Nucleus accumbens (tissue), 56 donors: Measurements from ENCODE around the gene TGM4.
"Not testable (repeated sequence)": the region's sequence is repeated elsewhere in the genome, so short reads cannot be mapped to it uniquely, and the experiment has no call there.

Experiments
- DNase-seq, 56 donors: peaks; one replicate each; lab custom pipeline; 2025; lab: John Stamatoyannopoulos, UW

TGM4 gene

GRCh38 chr3:44874308-44874707, at the start of gene TGM4:
TSS of gene TGM4 (plus strand) at chr3:44874608. CDS start at chr3:44874679, 71 bp downstream.
- no peak for DNase-seq

- no peak for DNase-seq
Observed at GRCh38 chr3:44825264-44825925, 49.0 kb upstream of the TGM4 start.

DNA sequence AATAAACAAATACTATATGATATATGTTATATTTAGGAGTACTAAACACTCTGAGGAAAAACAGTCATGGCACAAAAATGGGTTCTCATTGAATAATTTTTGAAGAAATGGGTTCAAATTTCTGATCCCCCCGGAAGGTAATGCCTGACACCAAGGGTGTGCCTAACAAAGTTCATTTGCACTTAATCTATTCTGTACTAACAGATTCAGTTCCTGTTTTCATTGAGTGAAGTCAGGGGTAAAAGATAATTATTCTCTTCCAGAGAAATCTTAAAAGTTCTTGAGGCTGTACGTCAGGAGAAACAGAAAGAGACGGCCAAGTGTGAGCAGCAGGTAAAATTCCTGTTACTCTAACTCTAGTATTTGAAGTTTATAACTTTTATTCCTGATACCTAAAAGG, 47.2 kb upstream of the TGM4 start:
- no peak for DNase-seq

GRCh38 chr3:44831232-44831631, 43.2 kb upstream of the TGM4 start:
- no peak for DNase-seq

DNA sequence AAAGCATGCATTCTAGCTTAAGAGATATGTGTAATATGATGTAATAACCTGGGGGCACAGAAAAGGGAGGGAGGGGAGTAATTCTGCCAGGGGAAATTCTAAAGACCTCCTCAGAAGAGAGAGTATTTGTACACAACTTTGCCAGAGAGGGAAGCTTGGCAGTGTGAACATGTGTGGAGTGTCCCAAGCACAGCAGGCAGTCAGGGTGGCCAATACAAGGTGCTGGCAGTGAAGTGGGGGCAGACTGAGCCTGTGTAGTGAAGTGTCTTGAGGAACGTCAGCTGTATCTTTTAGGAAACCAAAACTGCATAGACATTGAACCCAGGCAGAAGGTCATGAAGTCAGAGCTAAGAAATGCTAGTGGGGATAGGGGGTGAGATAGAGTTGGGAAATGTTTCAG, 42.4 kb upstream of the TGM4 start:
- DNase-seq: no peak

DNA sequence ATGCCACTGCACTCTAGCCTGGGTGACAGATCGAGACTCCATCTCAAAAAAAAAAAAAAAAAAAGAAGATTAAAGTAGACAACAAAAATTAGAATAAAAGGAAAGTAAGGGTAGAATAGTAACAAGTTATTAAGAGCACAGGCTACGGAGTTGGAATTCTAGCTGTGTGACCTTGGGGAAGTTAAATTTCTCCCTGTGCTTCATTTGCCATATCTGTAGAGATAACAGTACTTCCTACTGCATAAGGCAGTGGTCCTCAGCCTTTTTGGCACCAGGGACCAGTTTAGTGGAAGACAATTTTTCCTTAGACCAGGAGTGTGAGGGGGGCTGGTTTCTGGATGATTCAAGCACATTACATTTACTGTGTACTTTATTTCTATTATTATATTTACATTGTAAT, 41.4 kb upstream of the TGM4 start:
- no peak for DNase-seq

- DNase-seq: no peak
Observed at GRCh38 chr3:44833394-44833793, 41.0 kb upstream of the TGM4 start.

DNA sequence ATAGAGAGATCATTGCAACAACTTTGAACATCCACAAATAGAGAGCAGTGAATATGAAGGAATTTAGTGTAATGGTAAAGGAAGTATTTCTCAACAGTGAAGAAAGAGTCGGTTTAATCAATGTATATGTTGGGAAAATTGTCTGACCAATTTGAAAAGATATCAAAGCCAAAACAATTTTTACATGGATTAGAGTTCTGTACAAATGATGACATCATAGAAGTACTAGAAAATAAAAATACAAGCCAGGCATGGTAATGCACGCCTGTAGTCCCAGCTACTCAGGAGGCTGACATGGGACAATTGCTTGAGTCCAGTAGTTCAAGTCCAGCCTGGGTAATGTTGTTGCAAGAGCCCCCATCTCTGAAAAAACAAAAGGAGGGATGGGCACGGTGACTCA, 38.7 kb upstream of the TGM4 start:
- no peak for DNase-seq

DNA sequence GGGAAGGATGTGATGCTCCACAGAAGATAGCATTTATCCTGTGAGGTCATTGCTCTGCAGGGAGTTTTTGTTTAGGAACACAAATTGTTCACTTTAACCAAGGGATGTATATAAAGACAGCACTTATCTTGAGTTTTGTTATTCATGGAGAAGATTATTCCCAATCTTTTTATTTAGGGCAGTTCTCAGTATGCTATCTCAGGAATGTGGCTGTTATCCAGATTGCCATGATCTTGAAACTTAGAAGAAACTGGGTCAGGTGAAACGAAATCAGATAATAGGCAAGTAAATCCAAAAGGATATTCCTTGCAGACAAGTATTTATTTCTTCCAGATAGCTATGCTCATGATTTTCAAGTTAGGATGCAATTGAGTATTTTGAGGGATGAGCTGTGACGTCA, 32.0 kb upstream of the TGM4 start:
- DNase-seq: no peak

- DNase-seq: peak in 7 of 56 donors; percentile 3 to 25 (median 6)
Observed at GRCh38 chr3:44845528-44846520, 28.6 kb upstream of the TGM4 start.

DNA sequence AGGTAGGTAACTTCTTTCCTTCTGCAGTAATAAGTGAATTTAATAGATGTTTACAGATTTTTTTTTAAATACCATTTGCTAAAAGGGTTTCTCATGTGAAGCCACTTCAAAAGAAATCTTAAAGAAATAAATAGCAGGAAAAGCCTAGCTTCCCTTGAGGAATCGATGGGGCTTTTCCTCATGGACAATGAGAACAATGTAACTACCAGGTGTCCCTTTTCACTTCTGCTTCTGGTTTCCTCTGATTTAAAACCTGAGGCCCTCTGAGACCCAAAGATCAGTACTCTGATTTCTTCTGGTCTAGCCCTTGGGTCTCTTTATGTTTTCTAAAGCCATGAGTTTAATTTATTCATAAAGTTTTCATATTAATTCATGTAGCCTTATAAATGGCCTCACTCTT, 25.8 kb upstream of the TGM4 start:
- no peak for DNase-seq

GRCh38 chr3:44856663-44857062, 17.7 kb upstream of the TGM4 start:
- not testable (repeated sequence) for DNase-seq

DNA sequence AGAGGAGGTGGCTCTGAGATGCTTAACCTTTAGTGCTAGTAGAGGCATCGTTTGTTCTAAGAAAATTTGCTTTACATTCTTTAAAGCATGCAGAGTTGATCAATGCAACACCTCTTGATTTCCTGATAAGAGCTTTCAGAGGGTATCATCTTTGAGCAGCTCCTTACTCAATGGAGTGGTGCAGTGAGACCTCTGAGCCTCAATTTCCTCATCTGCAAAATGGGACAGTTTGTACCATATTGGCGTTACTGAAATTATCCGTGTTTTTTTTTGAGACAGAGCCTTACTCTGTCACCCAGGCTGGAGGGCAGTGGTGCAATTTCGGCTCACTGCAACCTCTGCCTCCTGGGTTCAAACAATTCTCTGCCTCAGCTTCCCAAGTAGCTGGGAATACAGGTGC, 14.3 kb upstream of the TGM4 start:
- DNase-seq: no peak

- peak; percentile 16 to 94 (median 88) for DNase-seq
Observed at GRCh38 chr3:44861412-44862225, 12.8 kb upstream of the TGM4 start, which contains the start of gene TMEM42. TSS of gene TMEM42 (plus strand) at chr3:44861912. CDS start at chr3:44861925, 13 bp downstream.

DNA sequence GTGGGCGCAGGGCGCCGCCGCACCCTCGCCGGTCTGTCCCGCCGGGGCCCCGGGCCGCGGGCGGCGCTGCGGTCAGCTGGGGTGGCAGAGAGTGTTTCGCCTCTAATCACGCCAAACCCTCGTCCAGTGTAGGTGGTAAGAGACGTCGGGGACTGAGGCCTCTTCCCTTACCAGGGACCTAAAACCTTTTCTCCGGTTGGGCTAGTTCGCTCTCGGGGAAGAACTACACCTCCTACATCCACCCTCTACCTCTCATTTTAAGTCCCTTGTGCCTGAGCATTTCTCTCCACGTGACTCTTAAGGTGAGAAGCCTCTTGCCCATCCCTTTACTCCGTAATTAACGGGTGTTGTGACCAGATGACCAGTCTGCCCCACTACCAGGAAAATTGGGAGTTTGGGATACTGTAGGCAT, 12.2 kb upstream of the TGM4 start:
- DNase-seq: peak in 13 of 56 donors; percentile 23 to 64 (median 49)

GRCh38 chr3:44865272-44866035, 9.0 kb upstream of the TGM4 start:
- no peak for DNase-seq

DNA sequence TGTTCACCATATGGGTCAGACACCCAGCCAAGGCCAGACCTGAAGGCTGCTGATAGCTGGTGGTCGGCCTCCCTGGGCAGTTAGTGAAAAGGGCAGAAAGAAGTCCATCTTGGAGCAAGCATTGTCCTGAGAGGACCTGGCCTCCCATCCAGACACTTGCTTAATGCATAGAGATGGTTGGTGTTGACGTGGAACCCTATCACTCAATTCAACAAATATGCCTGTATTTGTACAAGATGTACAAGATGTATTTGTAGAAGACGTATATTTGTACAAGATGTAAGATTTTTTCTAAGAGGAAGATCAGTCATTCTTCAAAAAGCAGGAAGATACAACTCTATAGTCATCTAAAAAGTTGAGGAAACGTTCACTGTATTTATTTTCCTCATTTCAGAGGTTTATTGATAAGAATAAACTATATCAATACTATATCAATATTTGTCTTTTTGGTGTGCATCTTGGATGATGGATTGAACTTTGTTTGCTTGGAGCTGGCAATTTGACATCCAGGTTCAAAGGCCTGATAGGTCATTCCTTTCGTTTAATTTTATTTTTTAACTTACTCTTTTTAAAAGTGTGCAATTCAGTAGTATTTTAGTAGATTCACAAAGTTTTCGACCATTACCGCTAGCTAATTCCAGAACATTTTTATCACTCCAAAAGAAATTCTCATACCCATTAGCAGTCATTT, 6.8 kb upstream of the TGM4 start:
- no peak for DNase-seq

GRCh38 chr3:44870375-44871061, 3.9 kb upstream of the TGM4 start:
- DNase-seq: no peak

DNA sequence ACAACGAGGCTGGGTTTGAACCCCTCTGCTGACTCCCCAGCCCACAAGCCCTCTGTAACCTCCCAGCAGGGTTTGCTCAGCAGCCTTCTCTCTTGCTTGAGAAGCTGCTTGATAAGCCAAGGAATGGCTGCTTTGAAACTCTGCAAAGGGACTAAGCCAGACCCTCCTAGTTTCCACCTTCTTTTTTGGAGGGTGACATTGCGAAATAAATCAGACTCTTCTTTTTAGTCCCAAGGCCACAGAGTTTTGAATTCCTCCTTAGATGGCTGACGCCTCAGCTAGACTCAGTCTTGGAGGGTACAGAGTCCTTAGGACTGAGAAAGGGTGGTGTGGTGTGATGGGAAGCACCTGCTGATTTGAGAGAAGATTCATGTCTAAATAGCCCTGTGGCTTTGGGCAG, 1.2 kb downstream of the TGM4 start:
- DNase-seq: no peak
